IPS-NIHi7 (cell line): Measurements from ENCODE around the gene PELI1.
A peak's percentile ranks its signal among the peaks of the same experiment; 100 is the strongest.
"Not testable (repeated sequence)": the region's sequence is repeated elsewhere in the genome, so short reads cannot be mapped to it uniquely, and the experiment has no call there.

Experiments
- DNase-seq: peaks from one replicate; pipeline ENCODE4 v3.0.0; 2012; ENCODE audit warnings: mixed read lengths; ENCODE audit errors: extremely low spot score

The PELI1 gene

GRCh38 chr2:64085936-64086335 is 58.3 kb downstream of the PELI1 start:
- DNase-seq = no peak

GRCh38 chr2:64081046-64081445 is 63.2 kb downstream of the PELI1 start:
- no peak for DNase-seq

- no peak for DNase-seq
Observed at GRCh38 chr2:64080179-64080578, 64.0 kb downstream of the PELI1 start.

- not testable (repeated sequence) for DNase-seq
Observed at GRCh38 chr2:64079688-64080087, 64.5 kb downstream of the PELI1 start.

- not testable (repeated sequence) for DNase-seq
Observed at GRCh38 chr2:64076828-64077227, 67.4 kb downstream of the PELI1 start.

- DNase-seq = not testable (repeated sequence)
Observed at GRCh38 chr2:64074616-64075015, 69.6 kb downstream of the PELI1 start.

- DNase-seq = no peak
Observed at GRCh38 chr2:64067326-64067725, 76.9 kb downstream of the PELI1 start.

GRCh38 chr2:64065516-64065915 is 78.7 kb downstream of the PELI1 start:
- DNase-seq = no peak

- DNase-seq = peak; percentile 22
Observed at GRCh38 chr2:64063924-64064331, 80.3 kb downstream of the PELI1 start.

GRCh38 chr2:64063454-64063853 is 80.8 kb downstream of the PELI1 start:
- no peak for DNase-seq

GRCh38 chr2:64062840-64063239 is 81.4 kb downstream of the PELI1 start:
- no peak for DNase-seq

- DNase-seq = no peak
Observed at GRCh38 chr2:64059270-64059669, 85.0 kb downstream of the PELI1 start.

GRCh38 chr2:64056021-64056420 is 88.2 kb downstream of the PELI1 start:
- no peak for DNase-seq

- no peak for DNase-seq
Observed at GRCh38 chr2:64054161-64054915, 89.9 kb downstream of the PELI1 start.

GRCh38 chr2:64052463-64053241 is 91.6 kb downstream of the PELI1 start:
- peak; percentile 16 for DNase-seq

GRCh38 chr2:64049633-64050220 is 94.5 kb downstream of the PELI1 start:
- peak; percentile 78 for DNase-seq

- no peak for DNase-seq
Observed at GRCh38 chr2:64045938-64046337, 98.3 kb downstream of the PELI1 start.
